Forelimb muscle (tissue), 1 donor: ENCODE results near the gene SLC30A10. TPM values are rescaled to one million over a fixed set of nuclear protein-coding genes. Genes with fewer than 3 reads are reported as not detected.
"Not testable (repeated sequence)": the region's sequence is repeated elsewhere in the genome, so short reads cannot be mapped to it uniquely, and the experiment has no call there.

Source experiments
- DNase-seq: peaks from one replicate; pipeline ENCODE4 v3.0.0-alpha.2; 2013; ENCODE audit warnings: low read depth
- polyA plus RNA-seq: library from polyadenylated mRNA; unstranded; fragments of 120-200 nt; gene quantifications from one replicate; pipeline ENCODE4 v1.2.1, GENCODE V29; 2013; ENCODE audit not compliant: insufficient read length

Gene SLC30A10
- polyA plus RNA-seq, 1 donor = 0.22 TPM

DNA sequence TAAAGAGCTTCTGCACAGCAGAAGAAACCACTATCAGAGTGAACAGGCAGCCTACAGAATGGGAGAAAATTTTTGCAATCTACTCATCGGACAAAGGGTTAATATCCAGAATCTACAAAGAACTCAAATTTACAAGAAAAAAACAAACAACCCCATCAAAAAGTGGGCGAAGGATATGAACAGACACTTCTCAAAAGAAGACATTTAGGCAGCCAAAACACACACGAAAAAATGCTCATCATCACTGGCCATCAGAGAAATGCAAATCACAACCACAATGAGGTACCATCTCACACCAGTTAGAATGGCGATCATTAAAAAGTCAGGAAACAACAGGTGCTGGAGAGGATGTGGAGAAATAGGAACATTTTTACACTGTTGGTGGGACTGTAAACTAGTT lies 36.5 kb downstream of the SLC30A10 start:
- not testable (repeated sequence) for DNase-seq

DNA sequence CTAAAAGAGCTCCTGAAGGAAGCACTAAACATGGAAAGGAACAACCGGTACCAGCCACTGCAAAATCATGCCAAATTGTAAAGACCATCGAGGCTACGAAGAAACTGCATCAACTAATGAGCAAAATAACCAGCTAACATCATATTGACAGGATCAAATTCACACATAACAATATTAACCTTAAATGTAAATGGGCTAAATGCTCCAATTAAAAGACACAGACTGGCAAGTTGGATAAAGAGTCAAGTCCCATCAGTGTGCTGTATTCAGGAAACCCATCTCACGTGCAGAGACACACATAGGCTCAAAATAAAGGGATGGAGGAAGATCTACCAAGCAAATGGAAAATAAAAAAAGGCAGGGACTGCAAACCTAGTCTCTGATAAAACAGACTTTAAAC lies 39.7 kb downstream of the SLC30A10 start:
- DNase-seq = not testable (repeated sequence)

DNA sequence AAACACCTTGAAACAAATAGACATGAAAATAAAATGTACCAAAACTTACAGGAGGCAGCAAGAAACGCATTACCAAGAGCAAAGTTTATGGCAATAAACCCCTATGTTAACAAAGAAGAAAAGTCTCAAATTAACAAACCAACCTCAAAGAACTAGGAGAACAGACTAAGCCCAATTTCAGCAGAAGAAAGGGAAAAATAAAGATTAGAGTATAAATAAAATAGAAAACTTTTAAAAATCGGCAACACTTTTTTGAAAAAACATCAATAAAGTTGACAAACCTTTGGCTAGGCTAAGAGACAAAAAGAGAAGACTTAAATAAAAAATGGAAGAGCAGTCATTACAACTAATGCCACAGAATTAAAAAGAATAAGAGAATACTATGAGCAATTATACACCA lies 42.7 kb downstream of the SLC30A10 start:
- DNase-seq = no peak

DNA sequence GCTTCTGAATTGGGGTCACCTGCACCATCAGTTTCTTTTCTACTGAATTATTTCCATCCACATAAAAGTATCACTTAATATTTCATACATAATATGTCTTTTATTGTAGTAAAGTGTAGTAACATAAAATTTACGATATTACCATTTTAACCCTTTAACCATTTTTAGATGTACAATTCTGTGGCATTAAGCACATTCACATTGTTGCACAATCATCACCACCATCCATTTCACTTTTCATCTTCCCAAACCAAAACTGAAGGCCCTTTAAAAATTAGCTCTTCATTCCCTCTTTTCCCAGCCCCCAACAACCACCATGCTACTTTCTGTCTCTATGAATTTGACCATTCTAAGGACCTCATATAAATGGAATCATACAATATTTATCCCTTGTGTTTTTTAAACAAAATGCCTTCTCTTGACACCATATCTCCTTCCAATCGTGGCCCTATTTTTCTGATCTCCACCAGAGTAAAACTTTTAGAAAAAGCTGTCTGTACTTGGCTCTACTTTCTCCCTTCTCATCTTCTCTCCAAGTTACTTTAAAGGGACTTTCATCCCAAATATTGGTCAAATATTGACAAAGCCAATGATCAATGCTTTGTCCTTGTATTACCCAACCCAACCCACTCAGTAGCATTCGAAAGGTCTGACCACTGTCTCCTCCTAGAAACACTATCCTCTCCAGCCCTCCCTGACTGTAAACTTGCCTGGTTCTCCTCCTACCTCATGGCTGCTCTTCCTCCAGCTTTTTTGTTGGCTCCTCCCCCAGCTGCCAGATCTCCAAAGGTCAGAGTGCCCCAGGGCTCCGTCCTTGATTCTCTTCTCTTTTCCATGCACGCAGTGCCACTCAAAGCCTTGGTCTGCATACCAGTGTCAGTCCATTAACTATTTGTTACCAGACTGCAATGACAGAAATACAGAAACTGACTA lies 44.7 kb downstream of the SLC30A10 start:
- no peak for DNase-seq

DNA sequence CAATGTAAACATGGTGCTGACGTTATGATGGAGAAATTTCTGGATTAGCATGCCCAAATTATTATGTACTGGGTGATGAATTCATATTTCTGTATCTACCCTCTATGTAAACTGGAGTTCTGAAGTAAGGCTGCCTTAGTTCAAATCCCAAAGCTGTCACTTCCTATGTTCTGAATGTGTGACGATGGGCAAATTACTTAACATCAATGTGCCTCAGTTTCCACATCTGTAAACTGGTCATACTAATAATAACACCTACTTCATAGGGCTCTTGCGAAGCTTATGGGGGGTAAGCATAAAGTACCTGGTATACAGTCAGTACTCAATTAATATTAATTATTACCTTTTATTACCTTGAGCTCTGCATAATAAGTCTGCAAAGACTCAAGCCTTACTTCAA lies 45.6 kb downstream of the SLC30A10 start:
- no peak for DNase-seq

DNA sequence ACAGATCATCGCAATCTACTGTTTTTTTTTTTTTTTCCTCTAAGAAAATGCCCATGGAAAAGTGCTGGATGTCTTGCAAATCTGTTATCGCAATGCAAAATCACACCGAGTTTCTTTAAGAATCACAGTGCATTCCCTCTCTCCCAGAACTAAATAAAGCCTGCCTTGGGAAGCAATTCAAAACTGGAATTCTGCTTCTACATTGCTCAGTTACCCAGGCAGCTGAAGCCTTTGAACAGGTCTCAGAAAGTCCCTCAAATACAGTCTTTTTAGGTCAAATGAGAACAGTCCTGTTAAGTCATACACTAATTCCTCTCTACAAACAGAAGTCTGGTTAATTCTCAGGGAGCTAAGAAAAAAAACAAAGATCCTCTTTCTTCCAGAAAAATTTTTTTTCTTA lies 46.3 kb downstream of the SLC30A10 start:
- no peak for DNase-seq

DNA sequence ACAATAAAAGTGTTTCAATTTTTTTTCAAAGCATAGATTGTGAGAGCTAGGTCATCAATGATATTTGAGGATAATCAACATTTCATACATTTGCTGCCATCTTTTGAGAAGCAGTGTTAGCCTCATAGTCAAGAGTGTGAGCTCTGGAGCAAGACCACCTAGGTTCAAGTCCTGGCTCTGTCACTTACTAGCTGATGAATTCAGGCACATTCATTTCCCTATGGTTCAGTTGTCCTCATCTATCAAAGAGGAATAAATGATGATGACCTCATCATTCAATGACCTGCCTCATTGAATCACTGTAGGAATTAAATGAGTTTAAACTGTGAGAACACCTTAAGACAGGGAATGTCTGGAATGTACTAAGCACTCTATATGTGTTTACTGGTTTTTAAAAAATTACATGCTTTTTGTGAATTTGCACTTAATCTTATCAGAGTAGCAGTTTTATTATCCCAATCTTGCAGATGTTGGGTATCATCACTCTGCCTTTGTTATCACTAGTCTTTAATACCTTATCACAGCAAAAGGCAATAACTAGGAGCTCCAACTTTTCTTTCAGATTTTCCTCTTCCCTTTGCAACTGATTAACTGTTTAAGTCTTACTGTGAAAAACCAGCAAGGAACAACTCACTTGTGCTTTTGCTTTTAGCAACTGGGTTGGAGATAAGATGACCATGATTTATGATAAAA lies 47.4 kb downstream of the SLC30A10 start:
- no peak for DNase-seq

DNA sequence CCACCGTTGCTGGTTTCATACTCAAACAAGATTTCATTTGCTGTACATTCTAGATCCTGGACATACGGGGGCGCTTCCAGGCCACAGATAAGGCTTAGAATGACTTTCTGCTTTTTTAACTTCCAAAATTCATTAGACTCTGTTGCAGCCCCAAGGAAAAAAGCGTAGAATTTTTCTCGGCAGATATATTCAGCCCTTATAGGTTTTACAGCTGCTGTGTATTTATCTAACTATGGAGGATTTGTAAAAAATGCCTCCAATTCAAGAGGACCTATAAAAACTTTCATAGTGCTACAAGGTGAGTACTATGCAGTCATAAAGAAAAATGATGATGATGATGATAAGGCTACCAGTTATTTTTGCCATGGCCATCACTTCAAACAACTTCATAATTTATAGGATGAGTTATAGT lies 51.6 kb downstream of the SLC30A10 start:
- DNase-seq = no peak

DNA sequence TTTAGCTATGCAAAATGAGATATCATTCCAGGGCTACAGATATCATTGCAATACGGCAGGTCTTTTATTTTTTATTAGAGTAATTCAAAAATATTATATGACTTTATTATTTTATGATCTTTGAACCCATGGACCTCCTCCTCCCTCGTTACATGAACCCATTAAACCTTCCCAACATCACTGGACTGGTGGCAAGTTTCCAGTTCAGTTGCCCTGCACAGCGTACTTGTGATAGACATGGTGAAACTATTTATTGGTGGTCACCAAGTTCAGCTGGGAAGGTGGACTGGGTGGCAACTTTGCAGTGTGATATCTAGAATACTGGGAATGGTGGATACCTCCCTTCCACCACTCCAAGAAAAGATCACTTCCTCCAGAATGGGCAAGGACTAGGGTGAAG lies 52.5 kb downstream of the SLC30A10 start:
- DNase-seq = no peak

DNA sequence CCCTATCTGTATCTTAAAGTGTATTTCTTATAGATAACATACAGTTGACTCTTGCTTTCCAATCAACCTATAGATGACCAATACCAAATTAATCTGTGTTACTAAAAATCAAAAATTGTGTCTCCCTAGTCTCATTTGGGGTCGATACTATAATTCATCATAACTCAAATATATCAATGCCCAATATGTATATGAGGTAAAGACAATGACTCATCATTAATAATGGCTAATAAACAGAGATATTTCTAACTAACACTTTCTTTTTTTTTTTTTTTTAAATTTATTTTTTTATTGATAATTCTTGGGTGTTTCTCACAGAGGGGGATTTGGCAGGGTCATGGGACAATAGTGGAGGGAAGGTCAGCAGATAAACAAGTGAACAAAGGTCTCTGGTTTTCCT lies 55.8 kb downstream of the SLC30A10 start:
- not testable (repeated sequence) for DNase-seq

DNA sequence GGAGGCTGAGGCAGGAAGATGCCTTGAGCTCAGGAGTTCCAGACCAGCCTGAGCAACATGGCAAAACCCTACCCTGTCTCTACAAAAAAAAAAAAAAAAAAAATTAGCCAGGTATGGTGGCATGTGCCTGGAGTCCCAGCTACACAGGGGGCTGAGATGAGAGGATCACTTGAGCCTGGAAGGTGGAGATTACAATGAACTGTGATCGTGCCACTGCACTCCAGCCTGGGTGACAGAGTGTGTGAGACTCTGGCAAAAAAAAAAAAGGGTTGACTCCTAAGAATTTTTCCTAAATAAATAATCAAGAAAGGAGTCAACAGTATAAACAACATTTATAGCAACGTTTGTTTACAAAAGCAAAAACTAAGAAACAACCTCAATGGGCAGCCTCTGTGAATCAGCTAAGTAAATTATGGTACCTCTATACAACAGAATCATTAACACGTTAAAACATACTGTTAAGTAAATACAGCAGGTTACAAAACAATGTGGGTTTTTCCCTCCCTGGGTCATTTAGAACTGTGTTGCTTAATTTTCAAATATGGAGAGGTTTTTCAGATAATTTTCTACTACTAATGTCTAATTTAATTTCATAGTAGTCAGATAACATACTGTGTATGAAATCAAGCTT lies 56.8 kb downstream of the SLC30A10 start:
- DNase-seq = no peak

DNA sequence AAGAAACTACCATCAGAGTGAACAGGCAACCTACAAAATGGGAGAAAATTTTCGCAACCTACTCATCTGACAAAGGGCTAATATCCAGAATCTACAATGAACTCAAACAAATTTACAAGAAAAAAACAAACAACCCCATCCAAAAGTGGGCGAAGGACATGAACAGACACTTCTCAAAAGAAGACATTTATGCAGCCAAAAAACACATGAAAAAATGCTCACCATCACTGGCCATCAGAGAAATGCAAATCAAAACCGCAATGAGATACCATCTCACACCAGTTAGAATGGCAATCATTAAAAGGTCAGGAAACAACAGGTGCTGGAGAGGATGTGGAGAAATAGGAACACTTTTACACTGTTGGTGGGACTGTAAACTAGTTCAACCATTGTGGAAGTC lies 59.7 kb downstream of the SLC30A10 start:
- not testable (repeated sequence) for DNase-seq

Other genes starting within 250 kb of the SLC30A10 start
- gene EPRS1, start 117.9 kb upstream of the SLC30A10 start, polyA plus RNA-seq = 85.9 TPM
- 24.1 TPM for gene BPNT1, start 161.2 kb upstream of the SLC30A10 start, polyA plus RNA-seq
- 48.1 TPM for gene IARS2, start 165.6 kb upstream of the SLC30A10 start, polyA plus RNA-seq